ENCODE data around the gene MST1R.

GRCh38 chr3:49871531-49872153 is 32.0 kb downstream of the MST1R start:
- no peak for TF ChIP-seq SP1 (CRISPR knock-in tag; IDR thresholded peaks at IDR 0.05)
- no peak for TF ChIP-seq ELF4 (CRISPR knock-in tag; IDR thresholded peaks at IDR 0.05)
- TF ChIP-seq CXXC5 (CRISPR knock-in tag; IDR thresholded peaks at IDR 0.05), result no peak
- TF ChIP-seq HMBOX1 (IDR thresholded peaks at IDR 0.05), result no peak
- TF ChIP-seq FOXP1 (CRISPR knock-in tag; IDR thresholded peaks at IDR 0.05), result no peak
- no peak for TF ChIP-seq SFPQ (IDR thresholded peaks at IDR 0.05; ENCODE audit: low read depth, low read length)
- TF ChIP-seq NR2C2 (CRISPR knock-in tag; IDR thresholded peaks at IDR 0.05), result no peak
- no peak for TF ChIP-seq NR2C2 (tag; IDR thresholded peaks at IDR 0.05)
- TF ChIP-seq BRCA1 (IDR thresholded peaks at IDR 0.05), result no peak
- TF ChIP-seq BRCA1 (CRISPR knock-in tag; IDR thresholded peaks at IDR 0.05), result no peak
- TF ChIP-seq CTCF (IDR thresholded peaks at IDR 0.05 in 2 of 3, conservative IDR thresholded peaks at IDR 0.05 in 1 of 3; ENCODE audit: insufficient read depth in 2 of 3, low read depth in 1 of 3, low read length in 3 of 3), result no peak
- no peak for TF ChIP-seq ZBTB33 (CRISPR knock-in tag; IDR thresholded peaks at IDR 0.05)
